Activated naive CD8-positive, alpha-beta T cell treated with anti-CD3 and anti-CD28 coated beads, Interleukin-2, amount 50 U/mL, for 24 hours (primary cell): ENCODE measurements around the gene SERINC1.
"Not testable (repeated sequence)": the region's sequence is repeated elsewhere in the genome, so short reads cannot be mapped to it uniquely, and the experiment has no call there.

ENCODE experiments used
- ATAC-seq: fragments of 150-1000 bp; cut with Tn5 transposase; one replicate; pipeline ENCODE4 v1.10.0; 2021
- DNase-seq: peaks from one replicate; pipeline ENCODE4 v3.0.0; 2021
- H3K27ac Mint-ChIP-seq: one replicate; pipeline ENCODE4 v1.8.0; 2021; ENCODE audit warnings: mild to moderate bottlenecking, mixed read lengths
- H3K27me3 Mint-ChIP-seq: one replicate; pipeline ENCODE4 v1.8.0; 2021; ENCODE audit warnings: mixed read lengths
- H3K36me3 Mint-ChIP-seq: one replicate; pipeline ENCODE4 v1.8.0; 2021; ENCODE audit warnings: low read depth, mixed read lengths
- H3K4me1 Mint-ChIP-seq: one replicate; pipeline ENCODE4 v1.8.0; 2021; ENCODE audit warnings: mixed read lengths
- H3K4me3 Mint-ChIP-seq: one replicate; pipeline ENCODE4 v1.8.0; 2021; ENCODE audit warnings: mild to moderate bottlenecking, moderate library complexity, mixed read lengths
- H3K9me3 Mint-ChIP-seq: one replicate; pipeline ENCODE4 v1.8.0; 2021; ENCODE audit warnings: mixed read lengths

Gene SERINC1

DNA sequence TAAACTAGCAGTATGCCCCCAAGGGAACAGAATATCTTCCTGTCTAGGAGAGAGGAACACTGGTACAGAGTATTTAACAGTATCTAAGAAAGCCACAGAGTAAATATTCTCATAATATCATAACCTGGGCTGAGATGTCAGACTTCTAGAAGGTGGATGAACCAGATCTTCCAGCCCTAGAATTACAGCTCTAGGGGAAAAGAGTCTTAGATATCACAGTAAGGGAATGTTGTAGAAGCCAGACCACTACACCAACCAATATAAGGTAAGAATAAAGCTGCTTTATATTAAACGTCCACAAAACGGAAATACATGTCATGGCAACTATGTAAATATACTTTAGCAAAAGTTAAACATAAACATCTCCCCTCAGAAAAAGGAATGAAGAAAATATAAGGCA is 12.4 kb downstream of the SERINC1 start:
- Mint-ChIP-seq H3K27ac (peak overlapping the region; percentile 76), H3K4me3 (no peak overlapping the region)
- ATAC-seq, result peak; percentile 20

DNA sequence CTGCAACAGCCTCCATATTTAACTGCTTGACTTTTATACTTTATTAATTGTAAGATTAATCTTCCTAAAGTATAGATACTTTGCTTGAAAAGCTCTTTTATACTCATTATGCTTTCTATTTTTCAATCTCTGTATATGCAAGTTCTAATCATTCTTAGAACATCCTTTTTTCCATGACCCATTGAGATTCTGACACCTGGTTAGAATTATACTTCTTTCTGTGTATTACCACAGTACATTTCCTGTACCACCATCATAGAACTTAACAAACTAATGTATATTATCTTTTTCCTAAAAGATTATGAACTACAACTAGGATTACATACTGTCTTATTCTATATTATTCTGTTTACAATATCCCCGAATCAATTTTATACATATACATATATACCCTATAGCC is 13.5 kb downstream of the SERINC1 start:
- H3K27me3 Mint-ChIP-seq, result no peaks in the 10 kb centered on the region
- ATAC-seq (no peak), DNase-seq (no peak)
- no peak overlapping the region for H3K4me3 Mint-ChIP-seq
- peaks cover 18% of the 10 kb centered on the region for H3K36me3 Mint-ChIP-seq
- no peaks in the 10 kb centered on the region for H3K9me3 Mint-ChIP-seq
- H3K4me1 Mint-ChIP-seq, result peaks cover 57% of the 10 kb centered on the region
- H3K27ac Mint-ChIP-seq, result peak overlapping the region; percentile 70

More for the DNA sequence above, 12.4 kb downstream of the SERINC1 start:
- Mint-ChIP-seq H3K36me3 (peaks cover 10% of the 10 kb centered on the region), H3K27me3 (no peaks in the 10 kb centered on the region), H3K9me3 (no peaks in the 10 kb centered on the region), H3K4me1 (peaks cover 68% of the 10 kb centered on the region)
- DNase-seq, result no peak

GRCh38 chr6:122455116-122455515 is 16.5 kb downstream of the SERINC1 start:
- H3K27me3 Mint-ChIP-seq, H3K4me3 Mint-ChIP-seq, H3K9me3 Mint-ChIP-seq, ATAC-seq, H3K27ac Mint-ChIP-seq, DNase-seq: not testable (repeated sequence)
- peaks cover 29% of the 10 kb centered on the region for H3K4me1 Mint-ChIP-seq
- H3K36me3 Mint-ChIP-seq, result peaks cover 33% of the 10 kb centered on the region

- Mint-ChIP-seq H3K4me1 (peaks cover 28% of the 10 kb centered on the region), H3K27me3 (no peaks in the 10 kb centered on the region), H3K9me3 (no peaks in the 10 kb centered on the region), H3K4me3 (no peak overlapping the region), H3K27ac (no peak overlapping the region), H3K36me3 (peaks cover 33% of the 10 kb centered on the region)
- DNase-seq (no peak), ATAC-seq (no peak)
Measured at GRCh38 chr6:122454673-122455072, 16.9 kb downstream of the SERINC1 start.

DNA sequence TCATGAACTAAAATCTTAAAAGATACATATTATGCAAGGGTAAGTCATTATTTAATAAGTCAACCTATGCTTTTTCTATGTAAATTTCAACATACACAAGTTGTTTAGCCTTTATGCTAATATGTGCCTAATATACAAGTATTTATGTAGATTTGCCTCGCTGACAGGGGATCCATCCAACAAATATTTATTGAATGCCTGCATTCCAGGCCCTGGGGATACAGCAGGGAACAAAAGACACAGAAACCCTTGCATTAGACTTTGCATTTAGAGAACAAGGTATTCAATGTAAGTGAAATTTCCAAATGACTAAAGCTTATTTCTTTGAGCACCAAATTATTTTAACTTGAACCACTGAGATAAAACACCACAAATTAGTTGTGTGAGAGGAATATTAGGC is 19.1 kb downstream of the SERINC1 start:
- DNase-seq (no peak), ATAC-seq (no peak)
- Mint-ChIP-seq H3K4me1 (peaks cover 11% of the 10 kb centered on the region), H3K27ac (no peak overlapping the region), H3K36me3 (peaks cover 41% of the 10 kb centered on the region), H3K9me3 (no peaks in the 10 kb centered on the region), H3K4me3 (no peak overlapping the region), H3K27me3 (no peaks in the 10 kb centered on the region)

DNA sequence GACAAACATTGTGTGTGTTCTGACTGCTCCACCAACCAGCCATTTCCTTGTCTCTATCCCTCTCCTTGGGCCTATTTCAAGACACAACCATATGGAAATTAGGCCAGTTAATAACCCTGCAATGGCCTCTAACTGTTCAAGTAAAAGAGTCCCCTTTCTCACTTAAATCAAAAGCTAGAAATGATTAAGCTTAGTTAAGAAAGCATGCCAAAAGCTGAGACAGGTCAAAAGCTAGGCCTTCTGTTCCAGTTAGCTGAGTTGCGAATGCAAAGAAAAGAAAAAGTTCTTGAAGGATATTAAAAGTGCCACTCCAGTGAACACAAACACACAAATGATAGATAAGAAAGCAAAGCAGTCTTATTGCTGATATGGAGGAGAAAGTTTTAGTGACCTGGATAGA is 22.5 kb downstream of the SERINC1 start:
- no peak for DNase-seq
- Mint-ChIP-seq H3K36me3 (peaks cover 55% of the 10 kb centered on the region), H3K27ac (no peak overlapping the region), H3K4me3 (no peak overlapping the region), H3K4me1 (peaks cover 7% of the 10 kb centered on the region), H3K27me3 (no peaks in the 10 kb centered on the region), H3K9me3 (no peaks in the 10 kb centered on the region)
- ATAC-seq, result no peak

DNA sequence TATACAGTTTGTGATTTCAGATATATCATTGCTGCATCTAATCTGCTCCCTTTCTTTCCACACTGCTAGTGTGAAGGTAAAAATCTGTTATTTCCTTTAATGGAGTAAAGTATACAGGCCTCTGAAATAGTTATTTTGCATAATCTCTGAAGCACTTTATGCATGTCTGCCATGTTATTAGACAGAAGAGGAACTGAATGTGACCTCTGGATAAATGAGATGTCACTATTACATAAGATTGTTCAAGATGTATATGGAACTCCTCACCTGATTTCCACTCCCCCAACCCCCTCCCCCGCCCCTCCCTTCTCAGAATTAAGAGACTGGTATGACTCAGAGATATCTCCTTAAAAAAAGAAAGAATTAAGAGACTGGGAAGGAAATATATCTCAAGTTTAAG is 26.3 kb downstream of the SERINC1 start:
- Mint-ChIP-seq H3K27ac (no peak overlapping the region), H3K36me3 (peaks cover 58% of the 10 kb centered on the region), H3K9me3 (peaks cover 6% of the 10 kb centered on the region), H3K27me3 (no peaks in the 10 kb centered on the region), H3K4me3 (no peak overlapping the region), H3K4me1 (peaks cover 7% of the 10 kb centered on the region)
- no peak for ATAC-seq
- DNase-seq, result no peak

GRCh38 chr6:122438975-122439374 is 32.6 kb downstream of the SERINC1 start:
- DNase-seq, result no peak
- H3K9me3 Mint-ChIP-seq, result peaks cover 36% of the 10 kb centered on the region
- peaks cover 77% of the 10 kb centered on the region for H3K36me3 Mint-ChIP-seq
- H3K4me3 Mint-ChIP-seq, result no peak overlapping the region
- H3K27me3 Mint-ChIP-seq, result no peaks in the 10 kb centered on the region
- H3K27ac Mint-ChIP-seq, result no peak overlapping the region
- no peaks in the 10 kb centered on the region for H3K4me1 Mint-ChIP-seq
- peak; percentile 24 for ATAC-seq

- no peak for DNase-seq
- no peak overlapping the region for H3K4me3 Mint-ChIP-seq
- peak overlapping the region; percentile 13 for H3K27ac Mint-ChIP-seq
- H3K27me3 Mint-ChIP-seq, result no peaks in the 10 kb centered on the region
- peaks cover 8% of the 10 kb centered on the region for H3K9me3 Mint-ChIP-seq
- H3K4me1 Mint-ChIP-seq, result peaks cover 5% of the 10 kb centered on the region
- peaks cover 60% of the 10 kb centered on the region for H3K36me3 Mint-ChIP-seq
- ATAC-seq, result no peak
Measured at GRCh38 chr6:122432816-122433215, 38.8 kb downstream of the SERINC1 start.

DNA sequence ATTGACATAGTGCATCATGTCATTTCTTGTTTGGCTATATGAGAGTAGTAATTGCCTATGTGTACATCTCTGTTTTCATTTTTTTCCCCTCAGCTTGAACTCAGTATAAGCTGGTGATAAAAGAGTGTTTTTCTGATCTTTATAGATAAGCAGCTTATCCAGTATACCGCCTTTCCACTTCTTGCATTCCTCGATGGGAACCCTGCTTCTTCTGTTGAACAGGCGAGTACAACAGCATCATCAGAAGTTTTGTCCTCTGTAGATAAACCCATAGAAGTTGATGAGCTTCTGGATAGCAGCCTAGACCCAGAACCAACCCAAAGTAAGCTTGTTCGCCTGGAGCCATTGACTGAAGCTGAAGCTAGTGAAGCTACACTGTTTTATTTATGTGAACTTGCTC is 39.8 kb downstream of the SERINC1 start:
- H3K4me1 Mint-ChIP-seq, result peaks cover 5% of the 10 kb centered on the region
- H3K36me3 Mint-ChIP-seq, result peaks cover 58% of the 10 kb centered on the region
- H3K27me3 Mint-ChIP-seq, result no peaks in the 10 kb centered on the region
- H3K9me3 Mint-ChIP-seq, result no peaks in the 10 kb centered on the region
- H3K27ac Mint-ChIP-seq, result no peak overlapping the region
- H3K4me3 Mint-ChIP-seq, result no peak overlapping the region
- DNase-seq (no peak), ATAC-seq (no peak)

DNA sequence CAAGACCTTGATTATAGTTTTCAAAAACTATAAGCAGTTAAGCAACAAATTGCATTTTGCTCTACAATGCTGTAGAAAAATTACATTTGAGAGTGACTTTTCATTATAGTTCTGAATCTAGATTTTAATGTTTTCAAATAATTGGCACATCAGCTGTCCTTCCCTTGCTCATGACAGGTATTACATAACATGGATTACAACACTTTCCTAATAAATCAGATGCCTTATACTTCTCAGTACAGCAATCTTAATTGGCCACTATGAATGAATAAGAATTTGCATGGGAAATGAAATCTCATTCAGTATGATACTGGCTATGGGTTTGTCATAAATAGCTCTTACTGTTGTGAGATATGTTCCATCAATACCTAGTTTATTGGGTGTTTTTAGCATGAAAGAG is 42.3 kb downstream of the SERINC1 start:
- ATAC-seq (no peak), DNase-seq (no peak)
- no peaks in the 10 kb centered on the region for H3K27me3 Mint-ChIP-seq
- no peak overlapping the region for H3K4me3 Mint-ChIP-seq
- peaks cover 5% of the 10 kb centered on the region for H3K4me1 Mint-ChIP-seq
- no peak overlapping the region for H3K27ac Mint-ChIP-seq
- H3K36me3 Mint-ChIP-seq, result peaks cover 57% of the 10 kb centered on the region
- H3K9me3 Mint-ChIP-seq, result no peaks in the 10 kb centered on the region

DNA sequence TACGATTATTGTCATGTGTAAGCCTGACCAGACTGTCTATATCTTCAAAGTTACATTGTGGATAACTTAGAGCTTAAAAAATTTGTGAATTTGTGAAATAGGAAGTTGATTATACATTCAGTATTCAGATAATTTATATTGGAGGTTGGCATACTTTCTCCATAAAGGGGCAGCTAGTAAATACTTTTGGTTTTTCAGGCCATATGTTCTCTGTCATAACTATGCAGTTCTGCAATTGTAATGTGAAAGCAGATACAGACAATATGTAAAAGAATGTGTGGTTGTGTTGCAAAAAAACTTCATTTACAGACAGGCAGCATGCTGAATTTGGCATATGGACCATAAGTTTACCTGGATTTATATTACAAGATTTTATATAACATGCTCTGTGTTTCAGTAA is 42.8 kb downstream of the SERINC1 start:
- H3K9me3 Mint-ChIP-seq, result no peaks in the 10 kb centered on the region
- DNase-seq (no peak), ATAC-seq (no peak)
- no peak overlapping the region for H3K4me3 Mint-ChIP-seq
- no peaks in the 10 kb centered on the region for H3K27me3 Mint-ChIP-seq
- H3K4me1 Mint-ChIP-seq, result peaks cover 5% of the 10 kb centered on the region
- no peak overlapping the region for H3K27ac Mint-ChIP-seq
- peaks cover 57% of the 10 kb centered on the region for H3K36me3 Mint-ChIP-seq

- DNase-seq (no peak), ATAC-seq (no peak)
- Mint-ChIP-seq H3K36me3 (peaks cover 57% of the 10 kb centered on the region), H3K9me3 (no peaks in the 10 kb centered on the region), H3K4me3 (no peak overlapping the region), H3K27me3 (no peaks in the 10 kb centered on the region), H3K4me1 (peaks cover 7% of the 10 kb centered on the region), H3K27ac (no peak overlapping the region)
Measured at GRCh38 chr6:122426597-122426996, 45.0 kb downstream of the SERINC1 start.

- Mint-ChIP-seq H3K27ac (no peak overlapping the region), H3K4me3 (no peak overlapping the region), H3K9me3 (no peaks in the 10 kb centered on the region), H3K27me3 (no peaks in the 10 kb centered on the region), H3K4me1 (peaks cover 7% of the 10 kb centered on the region), H3K36me3 (peaks cover 46% of the 10 kb centered on the region)
- ATAC-seq, result no peak
- no peak for DNase-seq
Measured at GRCh38 chr6:122423734-122424133, 47.9 kb downstream of the SERINC1 start.

GRCh38 chr6:122422614-122423267 is 48.9 kb downstream of the SERINC1 start:
- no peak overlapping the region for H3K27ac Mint-ChIP-seq
- H3K4me1 Mint-ChIP-seq, result peaks cover 7% of the 10 kb centered on the region
- H3K36me3 Mint-ChIP-seq, result peaks cover 43% of the 10 kb centered on the region
- H3K27me3 Mint-ChIP-seq, result no peaks in the 10 kb centered on the region
- no peak overlapping the region for H3K4me3 Mint-ChIP-seq
- ATAC-seq, result peak; percentile 49
- no peaks in the 10 kb centered on the region for H3K9me3 Mint-ChIP-seq
- no peak for DNase-seq

DNA sequence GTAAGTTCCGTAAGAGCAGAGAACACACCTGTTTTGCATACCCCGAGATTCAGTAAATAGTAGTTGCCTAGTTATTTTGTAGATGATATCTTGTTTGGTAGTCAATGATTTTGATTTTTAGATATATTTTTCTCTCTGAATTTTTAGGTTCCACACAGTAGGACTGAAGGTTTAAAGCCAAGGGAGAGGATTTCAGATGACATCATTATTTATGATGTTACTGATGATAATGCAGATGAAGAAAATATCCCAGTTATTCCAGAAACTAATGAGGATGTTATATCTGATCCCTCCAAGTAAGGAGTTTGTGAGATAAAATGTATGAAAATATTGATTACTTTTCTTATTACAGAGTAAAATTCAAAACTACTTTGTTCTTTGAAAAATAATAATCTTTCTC is 49.6 kb downstream of the SERINC1 start:
- peaks cover 39% of the 10 kb centered on the region for H3K36me3 Mint-ChIP-seq

More for the DNA sequence above, 49.6 kb downstream of the SERINC1 start:
- Mint-ChIP-seq H3K4me3 (no peak overlapping the region), H3K27ac (no peak overlapping the region), H3K27me3 (no peaks in the 10 kb centered on the region), H3K4me1 (peaks cover 7% of the 10 kb centered on the region), H3K9me3 (no peaks in the 10 kb centered on the region)
- DNase-seq (no peak), ATAC-seq (no peak)
